Prostate gland (tissue), 2 donors: ENCODE measurements around the gene WWTR1.

Source experiments
- CTCF ChIP-seq, 4 experiments: fragments of 200-600 bp in 2 of 4; fragments of 450-650 bp in 2 of 4; sonication (generic) in 2 of 4; IDR thresholded peaks; 1 replicate in 3 of 4; 2 replicates in 1 of 4; pipeline ENCODE4 v1.5.1; 2016 to 2019; ENCODE audit warnings: antibody characterized with exemption in 4 of 4, mild to moderate bottlenecking in 2 of 4, moderate library complexity in 2 of 4
- POLR2AphosphoS5 ChIP-seq: sonication (generic); formaldehyde crosslinking; IDR thresholded peaks from one replicate; pipeline ENCODE4 v1.6.1; 2017; ENCODE audit warnings: antibody characterized with exemption

- TF ChIP-seq CTCF (IDR thresholded peaks at IDR 0.05) (no peak), POLR2AphosphoS5 (no peak)
These were observed 101.9 kb downstream of the WWTR1 start for GRCh38 chr3:149555927-149556326.
